GM19328 (cell line): ENCODE data around the gene TARBP2.

ENCODE experiments used
- ATAC-seq: cut with Tn5 transposase; IDR thresholded peaks from one replicate; pipeline ENCODE4 v1.9.1; 2021; ENCODE audit warnings: mild to moderate bottlenecking, moderate library complexity; ENCODE audit not compliant: unreplicated experiment

The TARBP2 gene

DNA sequence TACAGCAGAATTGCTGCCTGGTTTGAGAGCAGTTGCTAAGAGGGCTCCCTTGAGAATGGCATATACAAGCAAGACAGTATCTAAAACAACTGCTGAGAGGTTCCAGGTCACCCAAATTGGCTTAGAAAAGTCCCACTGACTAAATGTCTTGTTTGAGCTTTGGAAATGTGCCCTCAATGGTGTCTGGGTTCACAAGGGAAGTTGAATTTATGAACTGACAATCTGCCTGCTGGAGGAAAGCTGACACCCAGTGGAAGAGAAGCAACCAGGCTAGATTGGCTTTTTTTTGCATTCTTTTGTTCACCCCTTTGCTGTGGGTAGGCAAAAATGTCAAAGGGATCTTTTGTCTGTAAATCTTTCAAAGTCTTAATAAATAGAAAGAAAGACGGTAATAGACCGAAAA is 50.8 kb downstream of the TARBP2 start:
- ATAC-seq: no peak

DNA sequence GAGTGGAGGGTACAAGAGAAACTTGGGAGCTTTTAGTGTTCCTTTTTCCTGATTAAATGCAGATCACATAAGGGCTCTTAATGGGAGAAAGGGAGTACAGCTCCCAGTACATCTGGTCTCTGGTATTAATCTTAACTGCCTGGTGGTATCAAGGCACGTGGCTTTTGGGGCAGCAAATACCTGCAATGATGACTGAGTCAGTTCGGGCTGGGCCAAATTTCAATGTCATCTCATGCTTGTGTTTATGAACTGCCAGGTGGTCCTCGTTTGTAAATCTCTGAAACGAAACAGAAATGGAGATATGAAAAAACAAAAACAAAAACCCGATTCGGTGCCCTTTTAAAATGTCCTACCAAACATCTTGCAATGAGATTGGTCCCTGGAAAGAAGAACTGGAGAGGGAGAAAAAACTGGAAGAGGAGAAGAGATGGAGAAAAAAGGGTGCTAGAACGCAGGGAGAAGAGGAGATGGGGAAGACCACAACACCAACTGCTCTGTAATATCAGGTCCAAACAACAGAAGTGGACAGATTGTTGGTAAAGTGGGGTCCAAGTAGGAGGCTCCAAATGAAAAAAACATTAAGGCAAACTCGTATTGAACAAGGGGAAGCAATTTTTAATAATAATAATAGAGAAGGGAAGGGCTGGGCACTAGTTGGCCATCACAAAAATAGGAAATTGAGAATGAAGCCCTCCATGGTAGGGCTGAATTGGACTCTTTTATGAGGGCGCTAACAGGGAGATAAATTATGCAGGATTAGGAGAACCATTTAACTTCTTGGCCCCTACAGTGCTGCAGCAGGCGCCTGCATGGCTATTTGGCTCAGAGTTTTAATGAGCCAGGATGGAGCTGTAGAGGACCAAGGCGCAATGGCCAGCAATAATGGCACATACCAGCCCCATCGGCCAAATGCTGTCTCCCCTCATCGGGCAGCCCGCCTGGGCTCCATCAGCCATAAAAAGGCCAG is 51.6 kb downstream of the TARBP2 start:
- no peak for ATAC-seq
